Gastroesophageal sphincter (tissue), 4 donors: ENCODE measurements around the gene AHDC1. TPM values are rescaled to one million over a fixed set of nuclear protein-coding genes. Genes with fewer than 3 reads are reported as not detected.

Experiments used
- ATAC-seq: fragments of 150-250 bp; one replicate; pipeline ENCODE4 v1.9.1; 2016; ENCODE audit warnings: mild to moderate bottlenecking, moderate library complexity
- H3K27ac ChIP-seq, 4 donors: fragments of 200-600 bp; sonication (generic) in 3 of 4; 1 replicate in 3 of 4; 2 replicates in 1 of 4; pipeline ENCODE4 v1.5.1; 2016 to 2019
- H3K27me3 ChIP-seq: fragments of 200-600 bp; sonication (generic); one replicate; pipeline ENCODE4 v1.5.1; 2019
- H3K36me3 ChIP-seq, 2 donors: fragments of 200-600 bp; sonication (generic); one replicate each; pipeline ENCODE4 v1.5.1; 2019; ENCODE audit warnings: control low read depth in 1 of 2
- H3K4me1 ChIP-seq, 3 donors: fragments of 200-600 bp; sonication (generic); 1 replicate in 2 of 3; 2 replicates in 1 of 3; pipeline ENCODE4 v1.5.1; 2016 to 2019; ENCODE audit warnings: control low read depth in 2 of 3
- H3K4me3 ChIP-seq, 2 donors: fragments of 200-600 bp; sonication (generic); one replicate each; pipeline ENCODE4 v1.5.1; 2019; ENCODE audit warnings: mild to moderate bottlenecking in 1 of 2, moderate library complexity in 1 of 2
- H3K9me3 ChIP-seq, 3 donors: fragments of 200-600 bp; sonication (generic); one replicate each; pipeline ENCODE4 v1.5.1; 2017 to 2019; ENCODE audit warnings: control low read depth in 2 of 3
- EP300 ChIP-seq: sonication (generic); formaldehyde crosslinking; IDR thresholded peaks from one replicate; pipeline ENCODE4 v1.6.1; 2017; ENCODE audit warnings: antibody characterized with exemption, mild to moderate bottlenecking
- POLR2A ChIP-seq, 2 donors: fragments of 450-650 bp; IDR thresholded peaks; one replicate each; pipeline ENCODE4 v1.6.1; 2017; ENCODE audit warnings: antibody characterized with exemption in 2 of 2, mild to moderate bottlenecking in 2 of 2, moderate library complexity in 1 of 2
- POLR2AphosphoS5 ChIP-seq: sonication (generic); formaldehyde crosslinking; IDR thresholded peaks from one replicate; pipeline ENCODE4 v1.6.1; 2017; ENCODE audit warnings: antibody characterized with exemption
- WGBS, 2 donors: methylation state at CpG; one replicate each; pipeline ENCODE4 v1.1.5; 2018; ENCODE audit warnings: low coverage in 1 of 2; 5-methylcytosine and 5-hydroxymethylcytosine counted together
- total RNA-seq, 4 donors: library from RNA; depleted of rRNA; stranded (reverse); fragments of >200 nt; gene quantifications; one replicate each; pipeline ENCODE4 v1.1.0, GENCODE V29; 2016
- TF ChIP-seq, protein P1 (sequence below), 4 experiments: fragments of 200-600 bp in 2 of 4; fragments of 450-650 bp in 2 of 4; sonication (generic) in 1 of 4; IDR thresholded peaks; one replicate each; pipeline ENCODE4 v1.5.1; 2017 to 2019; ENCODE audit warnings: antibody characterized with exemption in 4 of 4, mild to moderate bottlenecking in 2 of 4, moderate library complexity in 2 of 4

Gene AHDC1
- total RNA-seq, 4 donors from 2014 or later = 18.2 to 50.3 (median 27.7) TPM

DNA sequence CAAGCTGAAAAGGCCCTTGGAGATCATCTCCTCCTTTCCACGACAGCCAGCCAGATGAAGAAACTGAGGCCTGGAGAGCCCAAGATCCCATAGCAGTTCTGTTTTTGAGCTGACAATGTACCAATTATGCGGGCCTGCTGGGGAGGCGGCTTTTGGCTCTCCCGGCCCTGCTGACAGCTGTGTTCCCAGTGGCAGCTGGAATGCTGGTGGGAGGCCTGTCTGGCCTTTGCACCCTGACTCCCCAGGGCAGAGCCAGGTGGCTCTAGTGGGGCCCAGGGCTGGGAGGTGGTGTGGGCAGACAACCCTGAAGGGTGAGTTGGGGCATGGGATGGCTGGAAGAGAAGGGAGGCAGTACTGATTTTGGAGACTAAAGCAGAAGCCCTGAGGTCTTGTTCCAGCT, 83.3 kb downstream of the AHDC1 start:
- TF ChIP-seq, protein P1, sequence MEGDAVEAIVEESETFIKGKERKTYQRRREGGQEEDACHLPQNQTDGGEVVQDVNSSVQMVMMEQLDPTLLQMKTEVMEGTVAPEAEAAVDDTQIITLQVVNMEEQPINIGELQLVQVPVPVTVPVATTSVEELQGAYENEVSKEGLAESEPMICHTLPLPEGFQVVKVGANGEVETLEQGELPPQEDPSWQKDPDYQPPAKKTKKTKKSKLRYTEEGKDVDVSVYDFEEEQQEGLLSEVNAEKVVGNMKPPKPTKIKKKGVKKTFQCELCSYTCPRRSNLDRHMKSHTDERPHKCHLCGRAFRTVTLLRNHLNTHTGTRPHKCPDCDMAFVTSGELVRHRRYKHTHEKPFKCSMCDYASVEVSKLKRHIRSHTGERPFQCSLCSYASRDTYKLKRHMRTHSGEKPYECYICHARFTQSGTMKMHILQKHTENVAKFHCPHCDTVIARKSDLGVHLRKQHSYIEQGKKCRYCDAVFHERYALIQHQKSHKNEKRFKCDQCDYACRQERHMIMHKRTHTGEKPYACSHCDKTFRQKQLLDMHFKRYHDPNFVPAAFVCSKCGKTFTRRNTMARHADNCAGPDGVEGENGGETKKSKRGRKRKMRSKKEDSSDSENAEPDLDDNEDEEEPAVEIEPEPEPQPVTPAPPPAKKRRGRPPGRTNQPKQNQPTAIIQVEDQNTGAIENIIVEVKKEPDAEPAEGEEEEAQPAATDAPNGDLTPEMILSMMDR (IDR thresholded peaks at IDR 0.05) = no peak
- no peak for TF ChIP-seq POLR2AphosphoS5
- TF ChIP-seq POLR2A (IDR thresholded peaks at IDR 0.05) = no peak
- Histone ChIP-seq H3K9me3 (no peaks in the 10 kb centered on the region), H3K4me3 (no peak overlapping the region), H3K36me3 (no peaks in the 10 kb centered on the region), H3K27me3 (no peaks in the 10 kb centered on the region), H3K4me1 (peaks cover 5 to 82% (median 56%) of the 10 kb centered on the region in 3 donors), H3K27ac (peak overlapping the region; percentile 1 to 98 (median 97))
- ATAC-seq = no peak
- WGBS, 2 donors = no CpG with 5 or more reads among the region's 4 CpGs

DNA sequence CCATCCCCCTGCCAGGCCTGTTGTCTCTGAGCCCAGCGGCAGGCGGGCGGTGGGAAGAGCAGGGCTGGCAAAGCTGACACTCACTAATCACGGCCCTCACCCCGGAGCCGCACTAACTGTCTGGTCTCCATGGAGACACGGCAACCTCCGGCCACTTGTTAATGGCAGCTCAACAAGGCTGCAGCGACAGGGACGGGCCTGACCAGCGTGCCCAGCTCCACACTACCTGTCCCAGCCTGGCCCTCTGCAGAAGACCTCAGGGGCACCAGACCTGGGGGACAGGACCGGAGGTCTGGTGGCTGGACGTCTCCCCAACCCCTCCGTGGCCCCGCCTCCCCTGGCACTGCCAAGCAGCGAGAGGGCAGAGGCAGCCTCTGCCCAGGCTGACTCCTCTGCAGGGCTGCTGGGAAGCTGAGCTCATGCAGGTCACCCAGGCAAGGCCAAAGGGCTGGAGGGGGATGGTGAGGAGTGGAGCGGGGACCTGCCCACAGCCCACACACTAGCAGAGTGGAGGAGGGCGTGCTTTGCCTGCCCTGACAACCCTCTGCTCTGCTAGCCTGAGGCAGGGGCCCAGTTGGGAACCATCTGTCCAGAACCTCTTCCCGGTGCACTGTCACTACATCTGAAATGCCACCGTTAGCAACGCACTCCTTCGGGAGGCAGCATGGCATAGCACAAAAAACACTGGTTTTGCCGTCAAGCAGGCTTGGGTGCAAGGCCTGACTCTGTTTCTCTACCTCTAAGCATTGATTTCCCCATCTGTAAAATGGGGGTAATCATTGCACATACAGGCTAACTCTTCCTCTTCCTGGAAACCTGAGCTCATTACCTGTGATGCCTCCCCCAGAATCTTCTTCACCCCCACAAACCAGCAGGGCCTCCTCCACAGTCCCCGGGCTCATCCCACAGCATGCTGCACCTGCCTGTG, 84.3 kb downstream of the AHDC1 start:
- H3K27me3 ChIP-seq = no peaks in the 10 kb centered on the region
- peaks cover 5 to 71% (median 48%) of the 10 kb centered on the region in 3 donors for H3K4me1 ChIP-seq
- peak overlapping the region in 3 of 4 donors; percentile 96 to 98 (median 98) for H3K27ac ChIP-seq
- WGBS, 2 donors = 59 to 65% methylated on average over 4 to 5 of the region's 24 CpGs
- no peak overlapping the region for H3K4me3 ChIP-seq
- no peaks in the 10 kb centered on the region for H3K36me3 ChIP-seq
- no peaks in the 10 kb centered on the region for H3K9me3 ChIP-seq
- no peak for ATAC-seq
- TF ChIP-seq, protein P1 (IDR thresholded peaks at IDR 0.05) = peak in 1 of 4 experiments; percentile 17
- TF ChIP-seq EP300 = no peak

DNA sequence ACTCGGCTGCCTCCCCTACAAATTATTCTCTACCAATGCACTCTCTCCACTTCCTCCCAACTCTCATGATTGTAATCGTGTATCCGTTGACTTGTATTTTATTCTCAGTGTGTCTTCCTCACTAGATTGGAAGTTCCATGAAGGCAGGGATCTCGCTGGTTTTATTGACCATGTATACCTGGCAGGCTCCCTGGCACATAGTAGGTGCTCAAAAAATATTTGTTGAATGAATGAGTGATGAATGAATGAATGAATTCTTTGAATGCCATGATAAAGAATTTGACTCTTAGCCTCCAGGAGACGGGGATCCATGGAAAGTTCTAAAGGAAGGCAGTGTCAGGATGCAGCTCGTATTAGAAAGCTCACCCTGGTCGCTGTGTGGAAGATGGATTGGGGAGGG, 85.1 kb downstream of the AHDC1 start:
- H3K4me1 ChIP-seq = peaks cover 4 to 69% (median 46%) of the 10 kb centered on the region in 3 donors

DNA sequence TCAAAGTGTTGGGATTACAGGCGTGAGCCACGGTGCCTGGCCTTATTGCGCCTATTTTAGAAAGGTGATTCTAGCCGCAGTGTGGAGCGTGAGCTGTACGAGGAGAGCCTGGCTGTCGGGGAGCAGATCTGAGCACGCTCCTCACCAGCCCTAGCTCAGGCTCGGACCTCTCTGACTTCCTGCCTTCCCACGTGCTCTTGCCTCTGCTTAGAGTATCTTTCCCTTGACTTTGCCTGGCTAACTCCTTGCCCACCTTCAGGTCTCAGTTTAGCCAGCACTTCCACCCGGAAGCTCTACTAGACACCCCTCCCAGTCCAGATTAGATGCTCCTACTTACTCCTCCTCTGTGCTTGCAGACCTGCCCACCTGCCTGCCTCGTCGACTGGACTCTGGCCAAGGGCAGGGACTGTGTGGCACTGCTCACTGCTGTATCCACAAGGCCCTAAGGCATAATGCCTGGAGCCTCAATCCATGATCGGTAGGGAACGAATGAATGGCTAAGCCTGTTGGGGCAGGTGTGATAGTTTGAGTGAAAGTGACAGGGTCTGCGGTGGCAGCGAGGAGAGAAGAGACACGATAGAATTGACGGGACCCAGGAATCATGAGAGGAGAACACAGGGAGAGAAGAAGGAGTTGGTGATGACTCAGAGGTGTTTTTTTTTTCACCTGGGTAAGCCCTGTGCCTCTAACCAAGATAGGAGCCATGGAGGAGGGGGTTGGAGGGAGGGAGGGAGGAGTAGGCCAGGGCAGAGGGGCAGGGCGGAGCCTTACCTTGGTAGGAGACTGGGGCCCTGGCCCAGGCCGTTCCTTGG, 85.8 kb downstream of the AHDC1 start:
- WGBS, 2 donors = 64 to 75% methylated on average over 11 to 18 of the region's 21 CpGs
- Histone ChIP-seq H3K36me3 (no peaks in the 10 kb centered on the region), H3K9me3 (no peaks in the 10 kb centered on the region), H3K27me3 (no peaks in the 10 kb centered on the region), H3K4me1 (peaks cover 2 to 68% (median 39%) of the 10 kb centered on the region in 3 donors), H3K4me3 (no peak overlapping the region), H3K27ac (peak overlapping the region in 3 of 4 donors; percentile 47 to 98 (median 55))
- no peak for ATAC-seq
- no peak for TF ChIP-seq EP300
- TF ChIP-seq POLR2A (IDR thresholded peaks at IDR 0.05) = no peak
- TF ChIP-seq, protein P1 (IDR thresholded peaks at IDR 0.05) = no peak
- no peak for TF ChIP-seq POLR2AphosphoS5

More for the DNA sequence above, 85.1 kb downstream of the AHDC1 start:
- 83 to 87% methylated on average over 7 of the region's 7 CpGs for WGBS, 2 donors
- no peaks in the 10 kb centered on the region for H3K9me3 ChIP-seq
- H3K27ac ChIP-seq = peak overlapping the region in 3 of 4 donors; percentile 96 to 98 (median 98)
- ATAC-seq = no peak
- H3K4me3 ChIP-seq = no peak overlapping the region
- TF ChIP-seq EP300 = no peak
- TF ChIP-seq, protein P1 (IDR thresholded peaks at IDR 0.05) = no peak
- TF ChIP-seq POLR2A (IDR thresholded peaks at IDR 0.05) = no peak
- no peak for TF ChIP-seq POLR2AphosphoS5
- no peaks in the 10 kb centered on the region for H3K27me3 ChIP-seq
- H3K36me3 ChIP-seq = no peaks in the 10 kb centered on the region
